Suppressor macrophage treated with lipopolysaccharide for 4 hours (primary cell): Measurements from ENCODE around the gene MORF4L2.
"Not testable (repeated sequence)": the region's sequence is repeated elsewhere in the genome, so short reads cannot be mapped to it uniquely, and the experiment has no call there.

Experiments
- DNase-seq: peaks from one replicate; pipeline ENCODE4 v3.0.0-alpha.2; 2020

Gene MORF4L2

DNA sequence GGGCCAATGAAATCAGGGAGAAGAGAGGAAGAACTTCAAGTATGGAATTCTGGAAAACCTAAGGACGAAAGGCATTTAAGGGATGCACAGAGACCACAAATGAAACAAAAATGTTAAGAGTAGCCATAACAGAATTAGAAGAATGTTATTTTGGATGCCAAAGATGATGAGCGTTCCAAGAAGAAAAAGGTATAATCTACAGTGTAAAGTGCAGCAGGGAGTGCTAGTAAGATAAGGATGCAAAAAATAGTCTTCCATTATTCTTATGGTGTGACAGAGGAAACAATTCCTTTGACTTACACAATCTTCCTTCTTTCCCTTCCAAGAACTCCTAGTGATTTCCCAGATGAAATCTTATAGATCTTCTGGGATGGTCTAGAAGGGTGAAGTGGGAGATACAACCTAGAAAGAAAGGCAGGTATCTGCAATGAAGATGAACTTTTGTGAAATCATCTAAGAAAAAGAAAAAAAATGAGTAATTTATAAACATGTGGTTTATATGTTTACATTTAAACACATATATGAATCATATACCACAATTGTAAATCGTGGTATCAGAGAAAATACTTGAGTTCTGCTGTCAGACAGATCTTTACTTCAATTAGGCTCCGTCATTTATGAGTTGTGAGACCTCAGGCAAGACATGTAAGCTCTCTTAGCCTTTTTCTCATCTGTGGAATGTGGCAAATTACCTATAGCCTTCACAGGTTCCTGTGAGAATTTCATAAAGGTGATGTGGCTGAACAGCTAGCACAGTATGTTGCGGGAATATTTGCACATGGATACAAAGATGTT, 8.1 kb downstream of the MORF4L2 start:
- DNase-seq = no peak

DNA sequence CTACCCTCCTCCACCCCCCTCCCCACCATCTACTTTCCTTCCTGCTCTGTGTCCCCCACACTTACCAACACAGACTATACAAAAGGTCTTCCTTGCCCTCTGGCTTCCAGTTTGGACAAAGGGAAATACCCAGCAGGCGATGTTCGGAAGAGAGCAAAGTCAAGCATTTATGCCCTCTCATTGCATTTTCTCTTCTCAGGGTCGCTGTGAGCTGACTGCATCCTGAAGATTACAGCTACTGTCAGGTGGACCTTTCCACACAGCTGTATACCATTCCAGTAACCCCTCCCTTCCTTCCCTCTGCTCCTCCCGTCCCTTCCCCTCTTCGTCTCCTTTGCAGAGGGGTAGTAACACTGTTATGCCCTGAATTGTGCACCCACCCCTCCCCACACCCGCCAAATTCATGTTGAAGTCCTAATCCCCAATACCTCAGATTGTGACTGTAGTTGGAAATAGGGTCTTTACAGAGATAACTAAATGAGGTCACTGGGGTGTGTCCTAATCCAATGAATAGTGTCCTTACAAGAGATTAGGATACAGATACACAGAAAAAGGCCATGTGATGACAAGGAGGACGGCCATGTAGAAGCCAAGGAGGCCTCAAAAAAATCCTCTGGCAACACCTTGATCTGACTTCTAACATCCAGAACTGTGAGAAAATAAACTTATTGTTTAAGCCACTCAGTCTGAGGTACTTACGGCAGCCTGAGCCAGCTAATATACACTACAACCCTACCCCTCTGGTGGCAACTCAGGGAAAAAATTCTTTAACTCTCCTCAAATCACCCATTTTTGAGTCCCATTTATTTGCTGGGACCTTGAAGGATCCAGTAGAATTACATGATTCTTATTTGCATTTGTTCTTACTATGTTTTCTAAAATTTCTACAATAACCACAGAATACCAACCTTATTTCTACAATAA, 11.7 kb downstream of the MORF4L2 start:
- no peak for DNase-seq

- no peak for DNase-seq
Measured at GRCh38 chrX:103669745-103670144, 16.8 kb downstream of the MORF4L2 start.

GRCh38 chrX:103666202-103667107, 20.0 kb downstream of the MORF4L2 start:
- DNase-seq = no peak

- DNase-seq = no peak
Measured at GRCh38 chrX:103663981-103664762, 22.3 kb downstream of the MORF4L2 start.

DNA sequence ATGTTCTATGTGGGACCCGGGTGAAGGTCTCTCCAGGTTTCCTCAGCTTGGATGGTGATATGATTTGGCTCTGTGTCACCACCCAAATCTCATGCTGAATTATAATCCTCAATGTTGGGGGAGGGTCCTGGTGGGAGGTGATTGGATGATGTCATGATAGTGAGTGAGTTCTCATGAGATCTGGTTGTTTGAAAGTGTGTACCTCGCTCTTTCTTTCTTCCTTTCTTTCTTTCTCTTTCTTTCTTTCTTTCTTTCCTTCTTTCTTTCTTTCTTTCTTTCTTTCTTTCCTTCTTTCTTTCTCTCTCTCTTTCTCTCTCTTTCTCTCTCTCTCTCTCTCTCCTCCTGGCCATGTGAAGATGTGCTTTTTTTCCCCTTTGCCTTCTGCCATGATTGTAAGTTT, 27.0 kb downstream of the MORF4L2 start:
- not testable (repeated sequence) for DNase-seq

GRCh38 chrX:103658681-103659433, 27.6 kb downstream of the MORF4L2 start:
- DNase-seq = no peak

DNA sequence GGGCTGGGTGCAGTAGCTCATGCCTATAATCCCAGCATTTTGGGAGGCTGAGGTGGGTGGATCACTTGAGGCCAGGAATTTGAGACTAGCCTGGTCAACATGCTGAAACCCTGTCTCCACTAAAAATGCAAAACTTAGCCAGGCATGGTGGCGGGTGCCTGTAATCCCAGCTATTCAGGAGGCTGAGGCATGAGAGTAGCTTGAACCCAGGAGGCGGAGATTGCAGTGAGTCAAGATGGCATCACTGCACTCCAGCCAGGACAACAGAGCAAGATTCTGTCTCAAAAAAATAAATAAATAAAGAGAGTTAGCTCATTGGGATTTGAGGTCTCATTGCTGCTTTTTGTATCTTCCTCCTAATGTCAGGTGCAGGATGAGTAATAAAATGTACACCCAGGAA, 29.4 kb downstream of the MORF4L2 start:
- DNase-seq = not testable (repeated sequence)

DNA sequence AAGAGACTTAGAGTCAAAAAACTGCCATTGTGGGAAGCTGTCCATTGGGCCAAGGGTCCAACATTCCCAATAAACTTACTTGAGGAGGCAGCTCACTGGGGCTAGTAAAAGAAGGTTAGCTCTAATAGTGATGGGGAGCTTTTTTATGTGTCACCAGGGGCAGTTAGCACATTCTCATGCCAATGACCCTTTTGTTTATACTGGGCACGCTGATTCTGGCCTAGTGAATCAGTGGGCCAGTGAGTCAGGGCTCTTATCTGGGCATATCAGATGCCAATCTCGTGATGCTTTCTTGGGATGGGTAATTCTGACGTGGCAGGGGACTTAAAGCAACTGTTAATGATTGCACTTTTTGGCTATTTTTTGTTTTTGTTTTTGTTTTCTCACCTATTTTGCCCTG, 29.9 kb downstream of the MORF4L2 start:
- DNase-seq = no peak

DNA sequence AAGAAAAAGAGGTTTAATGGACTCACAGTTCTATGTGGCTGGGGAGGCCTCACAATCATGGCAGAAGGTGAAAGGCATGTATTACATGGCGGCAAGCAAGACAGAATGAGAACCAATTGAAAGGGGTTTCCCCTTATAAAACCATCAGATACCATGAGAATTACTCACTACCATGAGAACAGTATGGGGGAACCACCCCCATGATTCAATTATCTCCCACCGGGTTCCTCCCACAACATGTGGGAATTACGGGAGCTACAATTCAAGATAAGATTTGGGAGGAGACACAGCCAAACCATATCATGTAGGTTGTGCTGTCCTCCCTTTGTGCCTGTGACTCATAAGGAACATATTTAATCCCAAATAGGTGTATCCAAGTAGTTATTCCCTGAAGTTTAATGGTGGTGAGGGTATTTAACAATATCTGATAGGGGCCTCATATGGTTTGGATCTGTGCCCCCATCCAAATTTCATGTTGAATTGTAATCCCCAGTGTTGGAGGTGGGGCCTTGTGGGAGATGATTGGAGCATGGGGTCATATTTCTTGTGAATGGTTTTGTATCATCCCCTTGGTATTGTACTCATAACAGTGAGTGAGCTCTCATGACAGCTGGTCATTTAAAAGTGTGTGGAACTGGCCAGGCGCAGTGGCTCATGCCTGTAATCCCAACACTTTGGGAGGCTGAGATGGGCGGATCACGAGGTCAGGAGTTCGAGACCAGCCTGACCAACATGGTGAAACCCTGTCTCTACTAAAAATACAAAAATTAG, 31.1 kb downstream of the MORF4L2 start:
- DNase-seq = not testable (repeated sequence)

- no peak for DNase-seq
Measured at GRCh38 chrX:103651151-103651773, 35.2 kb downstream of the MORF4L2 start.

DNA sequence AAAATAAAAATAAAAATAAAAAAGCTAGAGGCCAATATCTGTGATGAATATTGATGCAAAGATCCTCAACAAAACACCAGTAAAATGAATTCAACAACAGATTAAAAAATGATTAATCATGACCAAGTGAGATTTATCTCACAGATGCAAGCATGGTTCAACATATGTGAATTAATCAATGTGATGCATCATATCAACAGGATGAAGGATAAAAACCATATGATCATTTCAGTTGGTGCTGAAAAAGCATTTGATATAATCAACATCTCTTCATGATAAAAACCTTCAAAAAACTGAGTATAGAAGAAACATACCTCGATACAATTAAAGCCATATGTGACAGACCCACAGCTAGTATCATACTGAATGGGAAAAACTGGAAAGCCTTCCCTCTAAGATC, 38.9 kb downstream of the MORF4L2 start:
- DNase-seq = no peak

- DNase-seq = no peak
Measured at GRCh38 chrX:103644125-103644524, 42.4 kb downstream of the MORF4L2 start.

- DNase-seq = no peak
Measured at GRCh38 chrX:103640401-103641155, 45.9 kb downstream of the MORF4L2 start.

- not testable (repeated sequence) for DNase-seq
Measured at GRCh38 chrX:103638479-103639346, 47.8 kb downstream of the MORF4L2 start.

GRCh38 chrX:103637604-103638338, 48.7 kb downstream of the MORF4L2 start:
- no peak for DNase-seq

DNA sequence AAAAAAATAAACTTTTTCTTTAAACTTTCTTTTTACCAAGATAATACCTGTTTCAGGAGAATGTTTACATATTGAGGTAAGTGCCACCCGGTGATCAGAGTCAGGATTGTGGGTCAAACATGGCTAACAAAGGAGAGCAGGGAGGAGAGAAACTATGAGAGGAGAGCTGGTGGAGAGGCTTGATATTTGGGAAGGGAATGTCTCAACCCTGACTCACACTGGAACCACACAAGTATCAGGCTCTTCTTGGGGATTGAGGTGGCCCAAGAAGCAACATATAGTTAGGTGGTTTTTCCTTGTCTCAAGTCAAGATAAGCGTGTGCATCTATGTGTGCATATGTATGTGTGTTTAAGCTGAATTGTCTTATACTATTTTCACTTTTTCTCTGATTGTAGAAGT, 51.1 kb downstream of the MORF4L2 start:
- no peak for DNase-seq
